Measurements from ENCODE around the gene FOXO1. TPM values are rescaled to one million over a fixed set of nuclear protein-coding genes. Genes with fewer than 3 reads are reported as not detected.

The FOXO1 gene
- total RNA-seq, 4 donors from 2014 or later, result 43.6 to 75.9 (median 52.0) TPM

GRCh38 chr13:40571338-40571963 lies 95.0 kb downstream of the FOXO1 start:
- intact Hi-C loops (cut with DNase I; ENCODE audit: low total_unique reads), result no loop called here
- no peak overlapping the region for H3K4me3 ChIP-seq (ENCODE audit: low read depth, poor library complexity, severe bottlenecking)
- TF ChIP-seq POLR2A (IDR thresholded peaks at IDR 0.05), result no peak
- no peak for TF ChIP-seq CTCF (IDR thresholded peaks at IDR 0.05)
- 92% methylated on average over 6 of the region's 6 CpGs for WGBS, 2 donors
- DNase-seq (ENCODE audit: low spot score in 2 of 2), result no peak

GRCh38 chr13:40570930-40571329 lies 95.5 kb downstream of the FOXO1 start:
- intact Hi-C loops (cut with DNase I; ENCODE audit: low total_unique reads), result no loop called here

GRCh38 chr13:40569024-40569350 lies 97.5 kb downstream of the FOXO1 start:
- TF ChIP-seq CTCF (IDR thresholded peaks at IDR 0.05), result no peak
- TF ChIP-seq POLR2A (IDR thresholded peaks at IDR 0.05), result no peak
- H3K4me3 ChIP-seq (ENCODE audit: low read depth, poor library complexity, severe bottlenecking), result no peak overlapping the region
- WGBS, 2 donors, result 60 to 69% methylated on average over 3 of the region's 3 CpGs
- intact Hi-C loops (cut with DNase I; ENCODE audit: low total_unique reads), result no loop called here
- DNase-seq (ENCODE audit: low spot score in 2 of 2), result no peak

More at GRCh38 chr13:40570930-40571329, 95.5 kb downstream of the FOXO1 start:
- no peak overlapping the region for H3K4me3 ChIP-seq (ENCODE audit: low read depth, poor library complexity, severe bottlenecking)
- WGBS, 2 donors, result 93 to 95% methylated on average over 4 of the region's 4 CpGs
- no peak for DNase-seq (ENCODE audit: low spot score in 2 of 2)
- no peak for TF ChIP-seq CTCF (IDR thresholded peaks at IDR 0.05)
- TF ChIP-seq POLR2A (IDR thresholded peaks at IDR 0.05), result no peak

GRCh38 chr13:40568246-40569023 lies 98.0 kb downstream of the FOXO1 start:
- H3K4me3 ChIP-seq (ENCODE audit: low read depth, poor library complexity, severe bottlenecking), result no peak overlapping the region
- no peak for DNase-seq (ENCODE audit: low spot score in 2 of 2)
- WGBS, 2 donors, result 61 to 69% methylated on average over 10 of the region's 10 CpGs
- intact Hi-C loops (cut with DNase I; ENCODE audit: low total_unique reads), result no loop called here
- TF ChIP-seq POLR2A (IDR thresholded peaks at IDR 0.05), result no peak
- no peak for TF ChIP-seq CTCF (IDR thresholded peaks at IDR 0.05)

- no peak overlapping the region for H3K4me3 ChIP-seq (ENCODE audit: low read depth, poor library complexity, severe bottlenecking)
- 46 to 67% methylated on average over 2 of the region's 2 CpGs for WGBS, 2 donors
- intact Hi-C loops (cut with DNase I; ENCODE audit: low total_unique reads), result no loop called here
- TF ChIP-seq POLR2A (IDR thresholded peaks at IDR 0.05), result no peak
- no peak for TF ChIP-seq CTCF (IDR thresholded peaks at IDR 0.05)
- DNase-seq (ENCODE audit: low spot score in 2 of 2), result no peak
Observed at GRCh38 chr13:40566811-40567210, 99.6 kb downstream of the FOXO1 start.

Measured in lower leg skin (tissue), 4 donors.